Sigmoid colon (tissue), 4 donors: Measurements from ENCODE around the gene TRPV5.

Experiments
- POLR2A ChIP-seq, 2 donors: fragments of 450-650 bp; IDR thresholded peaks; one replicate each; pipeline ENCODE4 v1.6.1; 2016; ENCODE audit warnings: antibody characterized with exemption in 2 of 2, mild to moderate bottlenecking in 2 of 2, moderate library complexity in 2 of 2
- POLR2AphosphoS5 ChIP-seq, 4 donors: sonication (generic); formaldehyde crosslinking; IDR thresholded peaks; one replicate each; pipeline ENCODE4 v1.6.1; 2017; ENCODE audit warnings: antibody characterized with exemption in 4 of 4
- TF ChIP-seq, protein P1 (sequence below), 4 experiments: fragments of 450-650 bp in 3 of 4; fragments of 200-600 bp in 1 of 4; IDR thresholded peaks; one replicate each; pipeline ENCODE4 v1.5.1; 2016 to 2019; ENCODE audit warnings: antibody characterized with exemption in 4 of 4, mild to moderate bottlenecking in 3 of 4, moderate library complexity in 2 of 4

DNA sequence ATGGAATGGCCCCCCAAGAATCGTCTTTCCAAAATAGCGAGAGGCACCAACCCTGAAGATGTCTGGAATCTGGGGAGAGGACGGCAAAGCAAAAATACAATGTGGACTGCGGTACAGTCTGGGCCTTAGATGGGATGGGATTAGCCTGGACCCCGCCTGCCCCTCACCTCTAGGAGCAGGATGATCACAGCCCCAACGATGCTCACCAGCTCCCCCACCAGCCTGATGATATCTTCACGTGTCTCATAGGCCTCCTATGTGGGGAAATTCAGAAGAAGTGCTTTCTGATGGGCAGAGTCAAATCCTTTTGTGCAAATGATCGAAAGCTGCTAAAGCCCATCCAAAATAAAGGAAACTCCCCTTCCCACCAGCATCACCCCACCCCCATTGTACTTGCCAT lies 18.2 kb downstream of the TRPV5 start:
- TF ChIP-seq, protein P1, sequence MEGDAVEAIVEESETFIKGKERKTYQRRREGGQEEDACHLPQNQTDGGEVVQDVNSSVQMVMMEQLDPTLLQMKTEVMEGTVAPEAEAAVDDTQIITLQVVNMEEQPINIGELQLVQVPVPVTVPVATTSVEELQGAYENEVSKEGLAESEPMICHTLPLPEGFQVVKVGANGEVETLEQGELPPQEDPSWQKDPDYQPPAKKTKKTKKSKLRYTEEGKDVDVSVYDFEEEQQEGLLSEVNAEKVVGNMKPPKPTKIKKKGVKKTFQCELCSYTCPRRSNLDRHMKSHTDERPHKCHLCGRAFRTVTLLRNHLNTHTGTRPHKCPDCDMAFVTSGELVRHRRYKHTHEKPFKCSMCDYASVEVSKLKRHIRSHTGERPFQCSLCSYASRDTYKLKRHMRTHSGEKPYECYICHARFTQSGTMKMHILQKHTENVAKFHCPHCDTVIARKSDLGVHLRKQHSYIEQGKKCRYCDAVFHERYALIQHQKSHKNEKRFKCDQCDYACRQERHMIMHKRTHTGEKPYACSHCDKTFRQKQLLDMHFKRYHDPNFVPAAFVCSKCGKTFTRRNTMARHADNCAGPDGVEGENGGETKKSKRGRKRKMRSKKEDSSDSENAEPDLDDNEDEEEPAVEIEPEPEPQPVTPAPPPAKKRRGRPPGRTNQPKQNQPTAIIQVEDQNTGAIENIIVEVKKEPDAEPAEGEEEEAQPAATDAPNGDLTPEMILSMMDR (IDR thresholded peaks at IDR 0.05), result no peak
- no peak for TF ChIP-seq POLR2A (IDR thresholded peaks at IDR 0.05)
- TF ChIP-seq POLR2AphosphoS5 (IDR thresholded peaks at IDR 0.05), result no peak
